IMR-90 (cell line): ENCODE measurements around the gene TMEM238. TPM values are rescaled to one million over a fixed set of nuclear protein-coding genes. Genes with fewer than 3 reads are reported as not detected.

ENCODE experiments used
- ATAC-seq: fragments of 200-7000 bp; cut with Tn5 transposase; 2 replicates; pipeline ENCODE4 v1.9.1; 2020; ENCODE audit warnings: low read depth, mild to moderate bottlenecking, moderate library complexity
- BruUV-seq: library from RNA; stranded (reverse); fragments of 400-500 nt; replicated peaks from 2 replicates; lab custom pipeline; 2021; lab: Mats Ljungman, UMichigan
- CTCF ChIA-PET: fragments of 300-600 bp; formaldehyde crosslinking; extraction: SDS; loops from one replicate; lab custom pipeline; 2021; ENCODE audit warnings: antibody characterized with exemption; lab: Yijun Ruan, JAX
- POLR2A ChIA-PET: fragments of 300-600 bp; sonication (Branson Sonifier 250); formaldehyde crosslinking; loops from one replicate; lab custom pipeline; 2022; ENCODE audit warnings: antibody characterized with exemption; ENCODE audit not compliant: unreplicated experiment; lab: Charles Lee
- DNase-seq: peaks from one replicate; pipeline ENCODE4 v3.0.0; 2013
- H2AFZ ChIP-seq: replicated peaks from 2 replicates; pipeline ENCODE3; 2013; ENCODE audit warnings: low read length, mild to moderate bottlenecking; ENCODE audit not compliant: poor library complexity
- H2AK5ac ChIP-seq: 2 replicates; pipeline ENCODE4 v1.6.1; 2013; ENCODE audit warnings: low read depth, low read length, inconsistent platforms
- H2AK9ac ChIP-seq: replicated peaks from 2 replicates; pipeline ENCODE3; 2013; ENCODE audit warnings: mild to moderate bottlenecking, low read depth, low read length, moderate library complexity; ENCODE audit not compliant: poor library complexity
- H2BK120ac ChIP-seq: 2 replicates; pipeline ENCODE4 v1.6.1; 2013; ENCODE audit warnings: low read depth, low read length, inconsistent platforms
- H2BK15ac ChIP-seq: 3 replicates; pipeline ENCODE4 v1.6.1; 2013; ENCODE audit warnings: low read depth, low read length, inconsistent platforms
- H2BK20ac ChIP-seq: 2 replicates; pipeline ENCODE4 v1.6.1; 2013; ENCODE audit warnings: low read depth, mild to moderate bottlenecking, inconsistent platforms, low read length, moderate library complexity
- H2BK5ac ChIP-seq: 2 replicates; pipeline ENCODE4 v1.6.1; 2013; ENCODE audit warnings: mild to moderate bottlenecking, low read depth, low read length, inconsistent platforms; ENCODE audit not compliant: poor library complexity, severe bottlenecking
- H3K14ac ChIP-seq: replicated peaks from 2 replicates; pipeline ENCODE4 v1.6.1; 2013; ENCODE audit warnings: low read depth, low read length, inconsistent platforms
- H3K18ac ChIP-seq: 2 replicates; pipeline ENCODE4 v1.6.1; 2013; ENCODE audit warnings: low read depth, low read length, control low read depth
- H3K23ac ChIP-seq: 2 replicates; pipeline ENCODE4 v1.6.1; 2013; ENCODE audit warnings: low read depth, low read length, inconsistent platforms
- H3K27ac ChIP-seq: 2 replicates; pipeline ENCODE4 v1.5.1; 2013; ENCODE audit warnings: mild to moderate bottlenecking, control low read depth, low read length; ENCODE audit not compliant: insufficient read depth
- H3K27me3 ChIP-seq: 2 replicates; pipeline ENCODE4 v1.6.1; 2013; ENCODE audit warnings: low read length; ENCODE audit not compliant: control insufficient read depth, insufficient read depth
- H3K36me3 ChIP-seq: 2 replicates; pipeline ENCODE4 v1.6.1; 2013; ENCODE audit warnings: low read length, mixed read lengths; ENCODE audit not compliant: control insufficient read depth, insufficient read depth
- H3K4ac ChIP-seq: 2 replicates; pipeline ENCODE4 v1.6.1; 2013; ENCODE audit warnings: low read depth, low read length, inconsistent platforms
- H3K4me1 ChIP-seq: 2 replicates; pipeline ENCODE4 v1.6.1; 2013; ENCODE audit warnings: low read length, mixed read lengths; ENCODE audit not compliant: control insufficient read depth, insufficient read depth
- H3K4me2 ChIP-seq: 2 replicates; pipeline ENCODE4 v1.6.1; 2013; ENCODE audit warnings: low read depth, mild to moderate bottlenecking, control low read depth, low read length, moderate library complexity
- H3K4me3 ChIP-seq: 2 replicates; pipeline ENCODE4 v1.5.1; 2013; ENCODE audit warnings: low read depth, mild to moderate bottlenecking, control low read depth, low read length, moderate library complexity; ENCODE audit not compliant: insufficient read depth
- H3K56ac ChIP-seq: 2 replicates; pipeline ENCODE4 v1.6.1; 2013; ENCODE audit warnings: low read length, inconsistent platforms; ENCODE audit not compliant: insufficient read depth; ENCODE audit errors: extremely low read depth
- H3K79me1 ChIP-seq, 2 experiments: 2 replicates each; pipeline ENCODE4 v1.6.1; 2013; ENCODE audit warnings: low read length in 2 of 2, inconsistent platforms in 1 of 2, low read depth in 1 of 2
- H3K9ac ChIP-seq: 2 replicates; pipeline ENCODE4 v1.6.1; 2013; ENCODE audit warnings: low read depth, low read length, control low read depth
- H3K9me1 ChIP-seq: 2 replicates; pipeline ENCODE4 v1.6.1; 2013; ENCODE audit warnings: low read length, inconsistent platforms; ENCODE audit not compliant: insufficient read depth
- H3K9me3 ChIP-seq: 2 replicates; pipeline ENCODE4 v1.6.1; 2013; ENCODE audit warnings: low read length; ENCODE audit not compliant: control insufficient read depth, insufficient read depth
- H4K20me1 ChIP-seq: 2 replicates; pipeline ENCODE4 v1.6.1; 2013; ENCODE audit warnings: low read length, inconsistent platforms; ENCODE audit not compliant: insufficient read depth
- H4K5ac ChIP-seq: 2 replicates; pipeline ENCODE4 v1.6.1; 2013; ENCODE audit warnings: mild to moderate bottlenecking, low read depth, low read length, control low read depth
- H4K8ac ChIP-seq, 2 experiments: 2 replicates each; pipeline ENCODE4 v1.6.1; 2013; ENCODE audit warnings: low read depth in 2 of 2, low read length in 2 of 2, control low read depth in 1 of 2, inconsistent platforms in 1 of 2
- H4K91ac ChIP-seq: 2 replicates; pipeline ENCODE4 v1.6.1; 2013; ENCODE audit warnings: low read depth, low read length, inconsistent platforms; ENCODE audit not compliant: insufficient read depth
- CHD1 ChIP-seq: IDR thresholded peaks from 2 replicates; pipeline ENCODE4 v1.6.1; 2012; ENCODE audit warnings: low read depth, low read length, improper control_type of control experiment
- MXI1 ChIP-seq: IDR thresholded peaks from 2 replicates; pipeline ENCODE4 v1.6.1; 2012; ENCODE audit warnings: low read depth, mild to moderate bottlenecking, low read length, moderate library complexity, borderline replicate concordance
- POLR2A ChIP-seq: IDR thresholded peaks from 2 replicates; pipeline ENCODE4 v1.6.1; 2012; ENCODE audit warnings: mild to moderate bottlenecking, low read depth, low read length
- RCOR1 ChIP-seq: IDR thresholded peaks from 2 replicates; pipeline ENCODE4 v1.6.1; 2012; ENCODE audit warnings: mild to moderate bottlenecking, low read length, improper control_type of control experiment; ENCODE audit not compliant: insufficient replicate concordance
- WGBS, 2 experiments: methylation state at CpG; one replicate each; pipeline versions ENCODE4 v1.1.5 to v1.1.7; 2013; ENCODE audit warnings: missing lambda C conversion rate in 2 of 2; ENCODE audit not compliant: insufficient read length in 1 of 2; ENCODE audit errors: extremely low coverage in 2 of 2; 5-methylcytosine and 5-hydroxymethylcytosine counted together
- dilution Hi-C: fragments of 300-500 bp; cut with HindIII; formaldehyde crosslinking; loops from one replicate; pipeline ENCODE4 v1.14.3; 2018; ENCODE audit warnings: low sequenced_read_pairs; ENCODE audit not compliant: unreplicated experiment
- in situ Hi-C: fragments of 300-500 bp; cut with MboI; formaldehyde crosslinking; loops from 3 replicates; pipeline ENCODE4 v1.14.3; 2019; ENCODE audit warnings: low sequenced_read_pairs, inconsistent platforms, mixed read lengths
- intact Hi-C: fragments of 100-400 bp; cut with micrococcal nuclease; formaldehyde crosslinking; loops from 2 replicates; pipeline ENCODE4 v1.10.0; 2022
- polyA plus RNA-seq, 3 experiments: library from polyadenylated mRNA; depleted of rRNA; stranded (reverse); fragments of >200 nt; gene quantifications; 2 replicates each; pipeline ENCODE4 v1.2.3, GENCODE V29; 2012; ENCODE audit warnings: low replicate concordance in 1 of 3
- total RNA-seq: library from RNA; depleted of rRNA; stranded (reverse); fragments of >200 nt; gene quantifications from 2 replicates; pipeline ENCODE4 v1.2.3, GENCODE V29; 2012

Gene TMEM238
- total and polyA plus RNA-seq, 2 of the 4 experiments (the other 2 are of a cell fraction) = not detected

DNA sequence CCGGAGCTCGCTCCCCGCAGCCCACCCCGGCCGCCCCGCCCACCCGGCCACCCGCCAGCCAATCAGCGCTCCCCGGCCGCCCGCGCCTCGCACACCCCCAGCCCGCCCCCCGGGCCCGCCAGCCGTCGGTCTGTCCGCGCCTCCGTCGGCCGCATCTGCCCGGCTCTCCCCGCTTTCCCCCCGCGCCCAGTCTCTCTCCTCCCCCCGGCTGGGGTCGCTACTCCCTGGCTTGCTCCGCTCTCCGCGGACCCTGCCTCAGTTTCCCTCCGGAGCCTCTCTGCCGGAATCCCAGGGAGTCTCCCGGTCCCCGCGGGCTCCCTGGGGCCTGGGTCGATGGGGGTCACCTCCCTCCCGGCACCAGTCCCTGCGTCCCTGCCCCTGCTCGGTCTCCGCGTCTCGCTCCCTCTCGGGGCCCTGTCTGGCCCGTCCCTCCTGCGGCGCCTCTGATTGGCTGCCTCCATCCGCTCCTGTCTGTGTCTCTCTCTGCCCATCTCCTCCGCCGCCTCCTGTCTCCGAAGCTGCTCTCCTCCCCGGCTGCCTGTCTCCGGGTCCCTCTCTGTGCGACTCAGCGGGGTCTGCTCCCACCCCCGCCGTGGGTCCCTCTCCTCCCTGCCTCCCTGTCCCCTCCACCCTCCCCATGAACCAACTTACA lies 14.3 kb downstream of the TMEM238 start:
- Histone ChIP-seq H2BK15ac (no peak overlapping the region), H3K27me3 (no peaks in the 10 kb centered on the region), H3K4me3 (peak overlapping the region; percentile 89), H3K4ac (peak overlapping the region; percentile 94), H3K23ac (peak overlapping the region; percentile 37; the same call in 1 of the 2 replicates), H3K14ac (peak overlapping the region; percentile 88), H3K56ac (peak overlapping the region; percentile 65; the same call in 1 of the 2 replicates), H3K79me1 (peaks cover 5 to 54% of the 10 kb centered on the region in 2 experiments; a peak in 3 of 4 replicates), H4K5ac (peak overlapping the region; percentile 29), H2AK5ac (peak overlapping the region; percentile 88), H2AK9ac (peak overlapping the region; percentile 95), H3K27ac (peak overlapping the region; percentile 97), H3K9me3 (no peaks in the 10 kb centered on the region), H3K9ac (peak overlapping the region; percentile 87), H2BK120ac (peak overlapping the region; percentile 42; the same call in 1 of the 2 replicates), H3K18ac (peak overlapping the region; percentile 59; the same call in 1 of the 2 replicates), H2BK5ac (peak overlapping the region; percentile 90), H4K91ac (peak overlapping the region; percentile 75), H2BK20ac (no peak overlapping the region), H4K20me1 (peaks cover 43% of the 10 kb centered on the region), H2AFZ (peak overlapping the region; percentile 84), H3K4me2 (peak overlapping the region; percentile 80), H3K9me1 (peaks cover 9% of the 10 kb centered on the region; the same call in 1 of the 2 replicates), H4K8ac (peak overlapping the region in 1 of 2 experiments; percentile 57; a peak in 3 of 4 replicates), H3K4me1 (peaks cover 43% of the 10 kb centered on the region), H3K36me3 (peaks cover 26% of the 10 kb centered on the region)
- intact Hi-C loops (no loop called here), in situ Hi-C loops (no loop called here), dilution Hi-C loops (no loop called here)
- DNase-seq (peak; percentile 76), ATAC-seq (peak; percentile 66)
- POLR2A ChIA-PET = interaction anchor here (0.6 to 1.4 kb wide), 3 partner anchors 14 to 229 kb away, joined by 3 to 5 read pairs (median 4); partner anchors contain the start of genes TMEM238 and UBE2S
- WGBS, 2 experiments = 1% methylated on average over 24 of the region's 59 CpGs; no CpG with 5 or more reads in 1 of the 2 experiments
- TF ChIP-seq CHD1 (peak; percentile 94), MXI1 (no peak), POLR2A (peak; percentile 68; the same call in 1 of the 2 replicates), RCOR1 (no peak)
- no TSS peak for BruUV-seq
- CTCF ChIA-PET = no interaction called here
